ENCODE measurements around the gene NIN.
"Not testable (repeated sequence)": the region's sequence is repeated elsewhere in the genome, so short reads cannot be mapped to it uniquely, and the experiment has no call there.

The NIN gene

DNA sequence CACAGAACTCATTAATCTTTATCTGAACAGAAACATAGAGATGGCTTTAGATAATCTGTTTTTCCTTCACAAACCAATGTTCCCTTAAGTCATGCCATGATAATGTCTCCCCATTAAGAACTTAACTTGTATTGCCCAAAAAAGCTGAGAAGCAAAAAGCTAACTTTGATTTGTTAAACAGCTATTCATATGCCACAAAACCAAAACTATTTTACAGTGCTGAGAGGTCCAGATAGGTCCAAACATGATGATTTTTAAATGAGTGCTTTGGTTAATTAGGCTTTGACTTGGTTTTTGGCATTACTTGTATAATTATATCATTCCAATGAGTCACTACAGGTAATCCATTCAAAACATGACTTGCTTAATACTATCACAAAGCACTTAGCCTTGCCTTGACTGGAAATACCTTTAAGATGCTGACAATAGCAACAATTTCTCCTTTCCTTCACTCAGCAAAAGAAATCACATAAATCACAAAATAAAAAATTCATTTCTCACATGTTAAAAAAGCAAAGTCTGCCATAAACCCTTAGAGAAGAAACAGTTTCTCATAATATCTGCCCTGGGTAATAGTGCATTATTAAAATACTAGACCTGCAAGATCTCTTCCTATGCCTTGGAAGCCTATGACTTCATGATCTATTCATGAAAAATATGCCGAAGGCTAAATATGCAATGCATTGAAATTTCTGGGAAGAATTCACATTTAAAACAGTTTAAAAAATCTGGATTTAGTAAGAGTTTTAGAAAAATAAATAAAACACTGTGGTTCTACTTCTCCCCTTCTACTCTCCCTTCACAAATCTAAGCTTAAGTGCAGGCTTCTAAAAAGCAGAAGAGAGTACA is 110.8 kb downstream of the NIN start:
- DNase-seq = no peak

GRCh38 chr14:50718949-50719348 is 112.0 kb downstream of the NIN start:
- DNase-seq = no peak

DNA sequence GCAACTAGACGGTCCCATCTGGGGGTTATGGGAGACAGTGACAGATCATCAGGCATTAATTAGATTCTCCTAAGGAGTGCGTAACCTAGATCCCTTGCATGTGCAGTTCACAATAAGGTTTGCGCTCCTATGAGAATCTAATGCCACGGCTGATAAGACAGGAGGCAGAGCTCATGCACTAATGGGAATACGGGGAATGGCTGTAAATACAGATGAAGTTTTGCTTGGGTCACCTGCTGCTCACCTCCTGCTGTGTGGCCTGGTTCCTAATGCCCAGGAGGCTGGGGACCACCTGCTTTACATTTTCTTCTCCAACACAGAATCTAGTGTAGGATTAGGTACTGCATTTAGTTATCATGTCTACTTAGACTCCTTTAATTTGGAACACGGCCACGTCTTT is 113.2 kb downstream of the NIN start:
- DNase-seq = no peak

DNA sequence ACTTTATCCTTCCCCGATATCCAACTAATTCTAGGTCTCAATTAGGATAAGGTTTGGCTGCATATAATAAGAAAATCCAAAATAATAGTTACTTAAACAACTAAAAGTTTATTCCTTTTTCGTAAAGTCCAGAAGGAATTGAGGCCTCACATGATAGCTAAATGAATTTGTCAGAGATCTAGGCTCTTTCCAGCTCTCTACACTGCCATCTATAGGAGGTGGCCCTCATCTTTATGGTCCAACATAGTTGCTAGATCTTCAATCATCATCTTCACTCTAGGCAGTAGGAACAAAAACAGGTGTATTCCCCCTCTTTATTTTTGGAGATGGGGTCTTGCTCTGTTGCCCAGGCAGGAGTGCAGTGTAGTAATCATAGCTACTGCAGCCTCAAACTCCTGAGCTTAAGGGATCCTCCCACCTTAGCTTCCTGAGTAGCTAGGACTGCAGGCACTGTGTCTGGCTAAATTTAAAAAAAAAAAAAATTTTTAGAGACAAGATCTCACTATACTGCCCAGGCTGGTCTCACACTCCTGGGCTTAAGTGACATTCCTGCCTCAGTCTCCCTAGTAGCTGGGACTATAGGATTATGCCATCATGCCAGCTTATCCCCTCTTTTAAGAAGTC is 116.4 kb downstream of the NIN start:
- peak in 3 of 56 donors; percentile 3 to 55 (median 4) for DNase-seq

- no peak for DNase-seq
These were observed 119.9 kb downstream of the NIN start for GRCh38 chr14:50711043-50711442.

DNA sequence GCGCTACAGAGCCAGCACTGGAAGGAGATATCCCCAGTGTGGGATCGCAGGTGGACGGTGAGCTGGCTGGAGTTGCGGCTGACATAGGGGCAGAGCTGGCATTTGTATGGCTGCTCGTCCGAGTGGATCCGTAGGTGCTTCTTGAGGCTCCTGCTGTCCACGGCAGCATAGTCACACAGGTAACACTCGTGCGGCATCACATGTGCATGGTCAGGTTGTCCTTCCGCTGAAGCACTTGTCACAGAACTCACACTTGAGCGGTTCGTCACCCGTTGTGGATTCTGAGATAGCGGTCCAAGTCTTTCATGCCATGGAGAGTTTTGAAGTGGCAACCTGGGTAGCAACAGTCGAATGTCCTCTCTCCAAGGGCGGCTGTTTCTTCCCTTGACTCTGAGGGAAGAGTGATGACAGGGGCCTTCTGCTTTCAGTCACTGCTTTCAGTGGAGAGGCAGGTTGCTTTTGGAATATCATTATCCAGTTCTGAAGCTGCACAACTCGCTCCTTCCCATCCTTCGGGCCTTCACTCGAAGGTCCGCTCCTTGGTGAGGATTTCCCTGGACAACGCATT is 125.9 kb downstream of the NIN start:
- no peak for DNase-seq

GRCh38 chr14:50704454-50705010 is 126.4 kb downstream of the NIN start:
- no peak for DNase-seq

DNA sequence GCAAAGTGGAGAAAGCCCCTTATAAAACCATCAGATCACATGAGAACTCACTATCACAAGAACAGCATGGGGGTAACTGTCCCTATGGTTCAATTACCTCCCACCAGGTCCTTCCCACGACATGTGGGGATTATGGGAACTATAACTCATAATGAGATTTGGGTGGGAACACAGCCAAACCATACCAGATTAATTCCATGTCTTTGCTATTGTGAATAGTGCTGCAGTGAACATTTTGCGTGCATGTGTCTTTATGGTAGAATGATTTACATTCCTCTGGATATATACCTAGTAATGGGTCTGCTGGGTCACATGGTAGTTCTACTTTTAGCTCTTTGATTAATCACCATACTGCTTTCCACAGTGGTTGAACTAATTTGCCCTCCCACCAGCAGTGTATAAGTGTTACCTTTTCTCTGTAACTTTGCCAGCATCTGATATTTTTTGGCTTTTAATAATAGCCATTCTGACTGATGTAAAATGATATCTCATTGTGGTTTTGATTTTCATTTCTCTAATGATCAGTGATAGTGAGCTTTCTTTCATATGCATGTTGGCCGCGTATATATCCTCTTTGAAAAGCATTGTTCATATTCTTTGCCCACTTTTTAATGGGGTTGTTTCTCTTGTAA is 133.2 kb downstream of the NIN start:
- no peak for DNase-seq

GRCh38 chr14:50694260-50694659 is 136.7 kb downstream of the NIN start:
- DNase-seq = not testable (repeated sequence)

- DNase-seq = no peak
These were observed 142.1 kb downstream of the NIN start for GRCh38 chr14:50688875-50689274.

- no peak for DNase-seq
These were observed 151.3 kb downstream of the NIN start for GRCh38 chr14:50679674-50680073.

GRCh38 chr14:50678163-50678562 is 152.8 kb downstream of the NIN start:
- no peak for DNase-seq

DNA sequence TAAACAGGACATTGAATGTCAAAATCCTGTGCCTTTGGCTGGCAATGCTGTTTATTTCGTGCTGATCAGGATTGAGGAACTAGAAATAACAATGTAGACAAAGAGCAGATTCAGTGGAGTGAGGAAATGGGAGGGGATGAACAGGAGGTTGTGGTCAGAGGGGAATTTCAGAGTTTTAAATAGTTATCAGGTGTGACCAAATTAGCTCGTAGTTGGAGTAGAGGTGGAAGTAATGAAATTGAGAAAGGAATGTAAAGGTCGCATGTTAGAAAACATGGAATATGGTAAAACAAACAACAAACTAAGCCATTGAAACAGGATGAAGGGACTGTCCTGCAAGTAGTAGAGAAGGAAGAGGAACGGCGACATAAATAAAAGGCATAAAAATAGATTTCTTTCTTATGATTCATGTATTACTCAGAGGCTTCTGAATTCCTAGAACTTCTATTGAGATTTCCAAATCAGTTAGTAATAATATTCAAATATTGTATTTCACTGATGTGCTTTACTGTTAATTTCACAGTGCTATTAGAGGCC is 153.4 kb downstream of the NIN start:
- DNase-seq = no peak

DNA sequence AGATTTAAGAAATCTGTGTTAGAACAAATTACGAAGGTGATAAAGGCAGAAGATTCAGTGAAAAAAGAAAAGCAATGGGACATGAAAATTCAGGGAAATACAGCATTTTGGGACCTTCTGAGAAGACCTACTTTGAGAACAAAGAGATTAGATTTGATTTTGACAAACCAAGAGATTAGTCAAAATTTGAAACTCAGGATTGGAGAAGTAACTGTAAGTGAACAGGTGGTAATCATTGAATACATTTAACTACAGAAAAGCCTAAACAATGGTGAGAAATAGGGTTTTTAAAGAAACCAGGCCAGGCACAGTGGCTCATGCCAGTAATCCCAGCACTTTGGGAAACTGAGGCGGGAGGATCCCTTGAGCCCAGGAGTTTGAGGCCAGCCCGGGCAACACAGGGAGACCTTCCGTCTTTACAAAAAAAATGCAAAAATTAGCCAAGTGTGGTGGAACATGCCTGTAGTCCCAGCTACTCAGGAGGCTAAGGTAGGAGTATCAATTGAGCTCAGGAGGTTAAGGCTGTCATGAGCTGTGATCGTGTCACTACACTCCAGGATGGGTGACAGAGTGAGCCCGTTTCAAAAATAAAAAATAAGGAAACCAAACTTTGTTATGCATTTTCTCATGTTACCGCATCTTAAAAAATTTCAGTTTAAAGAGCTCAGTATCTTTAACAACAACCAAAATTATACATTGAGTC is 154.0 kb downstream of the NIN start:
- no peak for DNase-seq

GRCh38 chr14:50675597-50675996 is 155.4 kb downstream of the NIN start:
- DNase-seq = no peak

GRCh38 chr14:50670866-50671256 is 160.1 kb downstream of the NIN start:
- DNase-seq = no peak

- no peak for DNase-seq
These were observed 160.6 kb downstream of the NIN start for GRCh38 chr14:50670196-50670865.
